HL-60 (cell line): ENCODE data around the gene TMEM252.

ENCODE experiments used
- CTCF ChIP-seq: IDR thresholded peaks from one replicate; pipeline ENCODE4 v1.5.1; 2011; ENCODE audit warnings: low read length, control low read depth, inconsistent platforms; ENCODE audit not compliant: insufficient read depth
- GABPA ChIP-seq: IDR thresholded peaks from 2 replicates; pipeline ENCODE4 v1.6.1; 2012; ENCODE audit warnings: low read depth
- POLR2AphosphoS5 ChIP-seq: IDR thresholded peaks from 2 replicates; pipeline ENCODE4 v1.6.1; 2012; ENCODE audit warnings: low read depth
- REST ChIP-seq: IDR thresholded peaks from 2 replicates; pipeline ENCODE4 v1.6.1; 2012; ENCODE audit warnings: low read depth; ENCODE audit not compliant: insufficient replicate concordance
- SPI1 ChIP-seq: IDR thresholded peaks from 2 replicates; pipeline ENCODE4 v1.6.1; 2012; ENCODE audit warnings: low read depth, mild to moderate bottlenecking, borderline replicate concordance

GRCh38 chr9:68492806-68493205, 47.9 kb downstream of the TMEM252 start:
- TF ChIP-seq CTCF (no peak), GABPA (no peak), POLR2AphosphoS5 (no peak), REST (no peak), SPI1 (no peak)
